Right ventricle myocardium inferior (tissue), 1 donor: ENCODE results near the gene TBC1D4. TPM values are rescaled to one million over a fixed set of nuclear protein-coding genes. Genes with fewer than 3 reads are reported as not detected.
A peak's percentile ranks its signal among the peaks of the same experiment; 100 is the strongest.

ENCODE experiments used
- ATAC-seq: fragments of 200-7000 bp; cut with Tn5 transposase; one replicate; pipeline ENCODE4 v1.9.1; 2020; ENCODE audit warnings: mild to moderate bottlenecking, moderate library complexity
- DNase-seq: peaks from one replicate; pipeline ENCODE4 v3.0.0; 2021; ENCODE audit errors: missing footprints
- intact Hi-C: fragments of 100-400 bp; cut with DNase I; formaldehyde crosslinking; loops from one replicate; pipeline ENCODE4 v1.11.0; 2022
- total RNA-seq: library from RNA; stranded (reverse); fragmentation: NEBNext Ultra II Directional; extraction: Animal tissue kit (Norgen Biotek cat#: 25700); gene quantifications from one replicate; pipeline ENCODE4 v1.2.1, GENCODE V29; 2021
- donor health status: DM: no; HTN: yes; CAD: no; lungs with severe emphysema.

Gene TBC1D4
- total RNA-seq, 1 donor from 2014 or later, result 86.8 TPM

DNA sequence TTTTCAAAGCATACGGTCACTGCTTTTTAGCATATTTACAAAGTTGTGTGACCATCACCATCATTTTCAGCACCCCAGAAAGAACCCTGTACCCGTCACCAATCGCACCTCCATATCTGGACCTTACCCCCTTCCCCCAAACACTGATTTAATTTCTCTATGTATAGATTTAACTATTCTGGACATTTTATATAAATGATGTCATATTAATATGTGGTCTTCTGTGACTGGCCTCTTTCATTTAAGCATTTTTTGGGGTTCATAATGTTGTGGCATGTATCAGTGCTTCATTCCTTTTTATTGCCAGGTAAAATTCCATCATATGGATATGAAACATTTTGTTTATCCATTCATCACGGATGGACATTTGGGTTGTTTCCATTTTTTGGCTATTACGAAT, 74.0 kb downstream of the TBC1D4 start:
- DNase-seq (no peak), ATAC-seq (no peak)
- intact Hi-C loops, result loop anchor here (5.0 kb wide), 1 partner anchor 34 kb away; no protein-coding TSS in a partner anchor

DNA sequence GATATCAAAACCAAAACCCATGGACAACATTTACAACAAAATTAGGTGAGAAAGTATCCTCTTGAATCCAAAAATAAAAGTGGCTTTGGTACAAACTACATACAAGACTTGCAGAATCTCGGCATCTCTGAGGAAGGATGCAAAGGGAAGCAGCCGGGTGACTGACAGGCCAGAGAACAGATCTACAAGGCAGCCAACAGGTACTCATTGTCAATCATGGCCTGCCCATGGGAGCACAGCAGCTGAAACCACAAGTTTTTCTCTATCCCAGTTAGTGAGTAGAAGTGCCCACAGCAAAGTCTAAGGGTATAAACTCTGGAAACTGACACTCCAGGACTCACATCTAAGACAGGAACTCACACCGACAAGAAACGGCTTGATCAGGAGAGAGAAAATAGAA, 74.5 kb downstream of the TBC1D4 start:
- intact Hi-C loops, result loop anchor here (5.0 kb wide), 1 partner anchor 35 kb away; no protein-coding TSS in a partner anchor
- DNase-seq (no peak), ATAC-seq (no peak)

DNA sequence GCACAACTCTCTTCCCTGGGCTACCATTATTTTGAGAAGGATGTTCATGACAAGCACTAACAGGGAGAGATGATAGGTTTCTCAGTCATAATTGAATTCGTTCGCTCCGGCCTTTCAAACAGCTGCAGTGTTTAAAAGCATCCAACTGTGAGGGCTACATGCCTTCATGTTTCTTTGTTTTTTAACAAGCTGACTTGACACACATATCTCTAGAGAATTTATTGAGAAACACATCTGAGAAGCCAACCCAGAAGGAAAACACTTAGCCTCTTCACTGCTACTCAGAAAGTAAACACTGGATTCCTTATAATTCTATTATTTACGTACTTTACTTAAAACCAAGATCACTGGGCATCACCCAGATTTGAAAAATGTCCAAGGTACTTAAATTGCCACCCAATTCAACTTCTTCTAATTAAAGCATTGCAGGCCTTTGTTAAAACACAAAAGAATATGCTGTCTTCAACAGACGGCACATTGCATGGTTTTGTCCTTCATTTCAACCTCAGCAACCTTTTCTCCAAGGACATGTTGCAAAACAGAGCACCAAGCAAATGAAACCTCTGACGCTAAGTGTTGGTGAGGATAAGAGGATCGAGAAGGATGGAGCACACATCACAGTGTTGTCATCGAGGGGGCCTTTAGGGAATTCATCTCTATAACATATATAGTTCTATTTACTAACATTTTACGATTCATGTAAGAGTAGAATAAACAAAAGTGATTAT, 75.8 kb downstream of the TBC1D4 start:
- intact Hi-C loops, result loop anchor here (2.0 to 5.0 kb wide), 2 partner anchors 33 to 36 kb away; no protein-coding TSS in a partner anchor

DNA sequence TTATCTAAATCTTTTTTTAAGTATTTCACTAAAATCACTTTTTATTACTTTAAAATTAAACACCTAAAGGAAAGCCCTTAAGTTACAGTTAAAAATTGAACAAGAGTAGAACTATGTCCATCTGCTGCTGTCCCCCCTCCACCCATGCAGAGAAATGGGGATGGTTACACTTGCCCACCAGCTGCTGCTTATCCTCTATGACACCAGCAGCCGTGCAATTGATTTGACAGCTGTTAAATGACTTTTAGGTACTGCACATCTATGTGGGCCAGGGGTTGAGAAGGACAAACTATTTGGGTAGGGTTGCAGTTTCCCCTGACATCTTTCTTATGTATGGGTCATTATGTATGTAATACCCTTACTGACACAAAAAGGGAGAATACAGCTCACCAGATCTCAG, 77.2 kb downstream of the TBC1D4 start:
- intact Hi-C loops, result loop anchor here (2.0 to 5.0 kb wide), 2 partner anchors 32 to 38 kb away; no protein-coding TSS in a partner anchor
- ATAC-seq, result no peak
- no peak for DNase-seq

More for the DNA sequence above, 75.8 kb downstream of the TBC1D4 start:
- DNase-seq (no peak), ATAC-seq (peak; percentile 79)

DNA sequence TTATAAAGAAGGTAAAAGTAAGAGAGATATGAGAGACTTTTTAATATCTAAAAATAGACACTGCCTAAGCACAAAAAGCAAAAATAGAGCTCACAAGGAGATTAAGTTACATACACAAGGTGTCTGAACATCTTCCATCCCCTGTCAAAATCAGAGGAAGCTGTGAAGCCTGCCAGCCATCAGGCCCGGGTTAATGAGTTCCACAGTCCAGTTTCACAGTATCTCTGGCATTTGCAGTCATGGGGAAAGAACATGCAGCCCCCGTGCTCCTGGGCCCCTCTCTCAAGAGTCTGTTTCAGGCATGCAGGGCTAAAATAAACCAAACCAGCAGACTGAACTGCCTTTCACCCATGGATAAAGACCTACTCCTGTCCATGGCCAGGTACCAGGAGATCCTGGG, 79.2 kb downstream of the TBC1D4 start:
- DNase-seq (no peak), ATAC-seq (peak; percentile 79)
- intact Hi-C loops, result no loop called here

DNA sequence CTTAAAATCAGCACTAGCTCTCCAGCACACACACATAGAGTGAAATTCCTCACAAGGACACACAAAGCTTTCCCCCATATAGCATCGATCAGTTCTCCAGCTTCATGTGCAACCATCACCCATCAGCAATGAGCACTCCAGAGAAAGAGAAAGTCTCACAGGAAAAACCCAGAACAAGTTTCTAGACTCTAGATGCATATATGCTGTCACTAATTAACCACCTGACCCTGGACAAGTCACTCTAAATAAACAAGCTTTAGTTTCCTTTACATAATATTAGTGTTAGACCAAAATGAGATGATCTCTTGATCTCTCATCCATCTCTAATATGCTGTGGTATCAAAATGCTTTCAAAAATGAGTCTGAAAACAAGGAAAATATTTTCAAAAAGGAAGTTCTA, 81.2 kb downstream of the TBC1D4 start:
- no peak for ATAC-seq
- intact Hi-C loops, result no loop called here
- DNase-seq, result no peak

DNA sequence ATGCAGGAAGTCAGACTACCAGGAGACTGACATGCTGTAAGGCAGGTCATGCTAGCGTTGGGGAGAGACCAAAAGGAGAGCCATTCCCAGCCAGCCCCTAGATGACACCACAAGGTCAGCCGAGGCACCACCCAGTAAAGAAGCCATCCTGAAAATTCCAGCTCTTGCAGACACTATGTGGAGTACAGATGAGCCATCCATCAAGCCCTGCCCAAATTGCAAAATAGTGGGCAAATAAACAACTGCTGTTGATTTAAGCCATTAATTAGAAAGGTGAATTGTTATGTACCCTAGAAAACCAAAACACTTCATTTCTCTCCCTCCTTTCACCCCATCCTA, 82.1 kb downstream of the TBC1D4 start:
- no peak for ATAC-seq
- intact Hi-C loops, result no loop called here
- no peak for DNase-seq

DNA sequence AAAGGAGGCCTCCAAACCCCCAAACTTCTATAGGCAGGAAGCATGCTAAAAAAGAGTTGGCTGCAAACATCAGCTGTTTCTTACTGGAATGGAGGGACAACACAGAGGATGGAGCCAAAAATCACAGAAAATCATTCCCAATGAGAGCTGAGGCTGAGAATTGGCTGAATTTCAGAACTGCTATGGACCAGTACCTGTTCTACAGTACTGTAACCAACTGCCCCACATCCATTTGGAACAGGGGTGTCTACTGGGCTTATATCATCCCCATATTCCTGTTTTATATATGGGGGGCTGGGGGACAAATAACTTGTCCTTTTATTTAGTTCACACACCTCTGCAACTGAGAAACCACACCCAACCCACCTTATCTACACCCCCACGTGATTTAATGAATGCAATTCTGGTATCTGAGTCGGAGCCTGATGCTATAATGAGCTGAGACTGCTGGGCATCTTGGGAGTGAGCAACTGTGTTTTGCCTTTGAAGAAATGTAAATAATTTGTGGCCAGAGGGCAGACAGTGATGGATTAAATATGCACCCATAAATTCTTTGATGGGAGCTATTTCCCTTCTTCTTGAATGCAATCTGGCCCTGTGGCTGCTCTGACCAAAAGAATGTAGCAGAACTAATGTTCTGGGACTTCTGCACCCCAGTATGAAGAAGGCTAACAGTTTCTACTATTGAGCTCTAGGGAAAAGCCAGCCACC, 82.6 kb downstream of the TBC1D4 start:
- no peak for DNase-seq
- intact Hi-C loops, result no loop called here
- no peak for ATAC-seq

DNA sequence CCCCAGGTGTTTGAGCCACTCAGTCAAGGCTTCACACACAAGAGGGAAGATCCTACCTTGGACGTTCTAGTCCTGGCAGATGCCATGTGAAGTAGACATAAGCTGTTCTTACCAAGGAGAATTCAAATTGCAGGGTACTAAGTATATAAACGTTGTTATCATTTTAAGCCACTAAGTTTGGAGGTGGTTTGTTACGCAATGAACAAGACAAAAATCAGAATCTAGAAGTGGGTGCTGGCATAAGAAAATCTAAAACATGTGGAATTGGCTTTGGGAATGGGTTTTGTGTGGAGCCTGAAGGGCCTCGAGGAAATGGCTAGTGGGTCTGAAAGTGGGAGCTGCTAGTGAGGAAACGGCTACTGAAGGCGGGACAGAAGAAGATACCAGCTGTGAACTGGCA, 83.9 kb downstream of the TBC1D4 start:
- ATAC-seq (no peak), DNase-seq (no peak)
- intact Hi-C loops, result no loop called here

DNA sequence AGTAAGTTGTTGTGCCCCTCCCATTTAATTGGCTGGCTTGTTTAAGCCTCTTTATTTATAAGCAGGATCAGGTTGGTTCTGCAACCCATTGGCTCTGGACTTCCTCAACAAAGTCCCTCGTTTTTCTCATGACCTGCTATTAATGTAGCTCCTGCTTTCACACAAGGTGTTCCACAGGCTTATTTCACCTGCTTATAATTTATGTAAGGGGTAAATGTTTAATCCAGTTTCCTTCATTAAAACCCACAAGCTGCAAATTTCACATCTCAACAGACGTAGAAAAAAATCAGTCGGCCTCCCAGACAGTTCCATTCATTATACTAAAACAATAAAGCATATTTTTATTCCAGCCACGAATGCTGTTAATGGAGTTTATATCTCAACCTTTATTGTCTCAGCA, 86.1 kb downstream of the TBC1D4 start:
- no peak for ATAC-seq
- DNase-seq, result no peak
- intact Hi-C loops, result no loop called here

DNA sequence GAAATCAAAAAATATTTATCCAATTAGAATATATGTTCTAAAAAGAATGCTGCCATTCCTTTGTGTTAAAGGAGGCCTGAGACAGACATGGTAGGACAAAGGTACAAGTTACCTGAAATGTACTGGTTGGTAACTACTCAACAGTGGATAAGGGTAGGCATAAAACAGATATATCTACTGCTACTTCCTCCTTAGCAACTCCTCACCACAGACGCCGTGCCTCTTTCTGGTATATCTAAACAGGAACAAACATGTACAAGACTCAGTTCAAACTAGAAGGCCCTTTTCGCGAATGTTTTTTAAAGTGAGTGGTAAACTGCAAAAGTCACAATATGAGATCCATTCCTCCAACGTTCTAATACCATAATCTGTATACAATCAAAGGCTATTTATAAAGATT, 86.9 kb downstream of the TBC1D4 start:
- intact Hi-C loops, result no loop called here
- DNase-seq (no peak), ATAC-seq (no peak)

DNA sequence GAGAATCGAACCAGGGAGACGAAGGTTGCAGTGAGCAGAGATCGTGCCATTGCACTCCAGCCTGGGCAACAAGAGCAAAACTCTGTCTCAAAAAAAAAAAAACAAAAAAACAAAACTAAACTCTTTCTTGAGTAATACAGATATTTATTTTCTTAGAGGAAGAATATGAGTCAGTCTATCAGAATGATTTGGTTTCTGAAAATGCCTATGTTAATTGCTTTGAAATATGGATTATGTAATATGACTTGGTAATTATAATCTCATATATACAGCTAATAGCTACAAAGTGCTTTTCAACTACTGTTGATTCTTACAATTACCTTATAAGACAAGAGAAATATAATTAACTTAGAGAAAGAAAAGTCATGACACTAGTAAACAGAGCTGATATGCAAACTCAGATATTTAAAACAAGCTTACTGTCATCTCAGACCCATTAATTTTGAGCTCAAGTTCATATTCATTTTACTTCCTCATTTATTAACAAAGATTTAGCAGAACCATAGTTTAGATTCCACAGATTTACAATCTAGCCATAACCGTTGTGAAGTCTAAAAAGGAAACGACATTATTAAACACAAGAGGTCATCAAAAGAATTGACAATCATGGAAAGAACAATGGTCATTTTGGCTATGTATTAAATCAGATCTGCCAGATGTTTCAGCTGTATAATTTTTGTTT, 88.0 kb downstream of the TBC1D4 start:
- ATAC-seq (no peak), DNase-seq (no peak)
- intact Hi-C loops, result no loop called here

DNA sequence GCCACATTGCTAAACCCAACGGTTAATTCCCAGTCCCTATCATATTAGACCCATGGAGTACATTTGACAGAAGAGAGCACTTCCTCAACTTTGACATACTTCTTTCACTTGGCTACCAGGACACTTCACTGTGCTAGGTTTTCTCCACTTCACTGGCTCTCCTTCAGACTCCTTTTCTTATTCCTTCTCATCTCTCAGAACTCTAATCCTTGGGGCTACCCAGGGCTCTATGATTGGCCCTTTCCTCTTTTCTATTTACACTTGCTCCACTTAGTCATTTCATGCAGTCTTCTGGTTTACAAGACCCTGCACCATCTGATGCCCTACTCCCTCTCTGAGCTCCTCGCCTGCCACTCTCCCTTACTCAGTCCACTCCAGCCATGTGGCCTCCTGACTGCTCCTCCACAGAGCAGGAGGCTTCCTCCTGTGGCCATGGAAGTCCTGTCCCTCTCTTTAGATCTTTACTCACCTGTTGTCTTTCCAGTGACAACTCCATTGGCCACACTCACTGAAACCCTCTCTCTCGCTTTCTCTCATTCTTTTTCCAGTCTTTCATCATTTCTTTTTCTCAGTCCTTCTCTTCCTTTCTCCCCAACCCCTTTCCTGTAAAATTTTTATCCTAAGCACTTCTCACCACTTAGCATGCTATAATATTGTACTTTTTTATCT, 90.4 kb downstream of the TBC1D4 start:
- DNase-seq (no peak), ATAC-seq (peak; percentile 29)
- intact Hi-C loops, result no loop called here

DNA sequence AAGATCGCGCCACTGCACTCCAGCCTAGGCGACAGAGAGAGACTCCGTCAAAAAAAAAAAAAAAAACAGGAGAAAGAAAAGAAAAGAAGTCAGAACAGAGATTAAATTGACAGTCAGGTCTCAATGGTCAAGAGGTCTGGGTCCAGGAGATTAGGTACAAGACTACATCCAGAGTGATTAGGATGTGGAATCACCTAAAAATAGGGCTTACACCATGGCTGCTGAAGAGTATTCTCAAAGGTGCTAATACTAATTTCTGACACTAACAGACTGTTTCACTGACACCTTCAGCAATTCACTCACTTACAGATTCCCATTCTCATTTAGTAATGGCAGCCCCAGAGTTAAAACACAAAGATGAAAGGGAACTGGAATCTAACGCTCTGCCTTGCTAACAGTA, 91.7 kb downstream of the TBC1D4 start:
- intact Hi-C loops, result no loop called here
- ATAC-seq, result no peak
- no peak for DNase-seq

DNA sequence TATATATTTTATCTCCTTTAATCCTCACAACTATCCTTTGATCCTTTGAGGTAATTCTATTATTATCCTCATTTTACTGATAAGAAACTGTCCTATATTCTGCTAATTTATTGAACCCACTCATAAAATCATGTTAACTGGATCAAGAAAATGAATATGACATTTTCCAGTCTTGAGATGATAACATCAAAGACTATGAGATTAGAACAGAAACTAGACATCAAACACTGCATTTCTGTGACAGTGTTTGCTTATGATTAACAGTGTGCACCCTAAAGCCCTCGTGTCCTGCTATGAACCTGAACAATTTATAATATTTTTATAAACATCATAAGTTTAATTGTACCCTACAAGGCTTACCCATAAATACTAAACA, 96.3 kb downstream of the TBC1D4 start:
- intact Hi-C loops, result no loop called here
- DNase-seq (no peak), ATAC-seq (no peak)

DNA sequence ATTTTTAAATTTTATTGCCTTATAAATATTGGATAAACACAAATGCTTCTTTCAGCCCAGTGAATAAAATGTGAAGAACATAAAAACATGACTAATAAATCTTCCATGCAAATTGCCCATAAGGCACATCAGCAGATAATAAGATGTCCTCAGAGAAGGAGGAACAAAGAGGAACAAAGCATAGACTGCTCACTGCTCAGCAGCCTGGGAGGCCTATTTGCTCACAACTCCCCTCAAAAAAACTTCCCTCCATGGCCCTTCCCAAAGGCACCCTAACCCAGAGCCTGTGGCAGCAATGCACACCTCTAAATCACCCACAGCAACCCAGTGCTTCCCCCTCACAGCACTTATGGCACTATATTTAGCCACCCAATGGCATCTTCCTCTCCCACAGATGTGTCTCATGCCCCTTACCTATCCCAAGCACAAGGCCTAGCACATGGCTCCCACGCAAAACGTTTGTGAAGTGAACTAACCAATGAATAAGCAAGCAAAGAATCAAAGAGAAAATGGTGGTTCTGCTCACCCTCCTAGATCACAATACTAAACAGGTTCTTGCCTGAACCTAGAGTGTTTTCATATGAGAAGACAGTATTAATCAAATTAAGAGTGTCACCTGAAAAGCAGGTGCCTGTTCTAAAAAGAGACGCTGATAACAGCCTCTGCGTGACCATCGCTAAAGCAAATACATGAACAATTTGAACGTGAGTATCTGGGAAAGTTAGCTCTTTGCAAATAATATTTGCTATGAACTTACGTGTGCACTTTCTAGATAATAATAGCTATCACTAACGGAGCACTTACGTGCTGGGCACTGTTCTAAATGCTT, 96.9 kb downstream of the TBC1D4 start:
- DNase-seq (no peak), ATAC-seq (peak; percentile 72)
- intact Hi-C loops, result no loop called here

DNA sequence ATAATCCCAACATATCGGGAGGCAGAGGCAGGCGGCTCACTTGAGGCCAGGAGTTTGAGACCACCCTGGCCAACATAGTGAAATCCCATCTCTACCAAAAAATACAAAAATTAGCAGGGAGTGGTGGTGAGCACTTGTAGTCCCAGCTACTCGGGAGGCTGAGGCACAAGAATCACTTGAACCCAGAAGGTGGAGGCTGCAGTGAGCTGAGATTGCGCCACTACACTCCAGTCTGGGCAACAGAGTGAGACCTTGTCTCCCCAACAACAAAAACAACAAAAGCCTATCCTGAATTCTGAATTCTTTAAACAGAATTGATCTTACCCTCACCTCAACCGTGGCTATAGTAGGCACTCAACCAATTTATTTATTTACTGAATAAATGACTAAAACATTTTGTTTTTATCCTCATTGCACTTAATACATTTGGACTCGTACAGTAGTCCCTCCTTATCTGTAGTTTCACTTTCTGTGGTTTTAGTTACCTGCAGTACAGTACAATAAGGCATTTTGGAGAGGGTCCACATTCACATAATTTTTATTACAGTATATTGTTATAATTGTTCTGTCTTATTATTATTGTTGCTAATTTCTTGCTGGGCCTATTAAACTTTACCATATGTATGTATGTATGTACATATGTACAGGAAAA, 98.8 kb downstream of the TBC1D4 start:
- ATAC-seq (no peak), DNase-seq (no peak)
- intact Hi-C loops, result no loop called here

DNA sequence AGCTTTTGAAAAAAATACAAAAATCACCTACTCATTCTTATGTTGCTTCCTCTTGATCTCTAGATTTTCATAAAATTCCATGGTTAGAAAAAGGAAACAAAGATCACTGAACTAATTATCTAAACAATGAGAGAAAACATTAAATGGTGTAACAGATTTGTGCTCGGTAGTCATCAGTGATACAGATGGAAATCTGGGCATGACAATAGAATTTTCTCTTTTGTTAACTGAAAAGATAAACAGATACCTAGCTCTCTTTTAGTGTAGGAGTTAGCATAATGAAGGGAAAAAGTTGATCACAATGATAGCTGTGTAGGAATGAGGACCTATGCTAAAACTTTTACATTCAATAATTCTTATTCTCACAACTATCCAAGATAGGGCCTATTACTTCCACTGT, 103.7 kb downstream of the TBC1D4 start:
- intact Hi-C loops, result no loop called here
- DNase-seq (no peak), ATAC-seq (no peak)
